Stimulated activated CD8-positive, alpha-beta memory T cell treated with anti-CD3 and anti-CD28 coated beads, Interleukin-15, amount 100 ng/mL, for 4 hours (primary cell): Measurements from ENCODE around the gene ARHGEF37.

ENCODE experiments used
- DNase-seq, 2 donors: peaks; one replicate each; pipeline ENCODE4 v3.0.0-alpha.2; 2020; ENCODE audit warnings: low read depth in 2 of 2

The ARHGEF37 gene

DNA sequence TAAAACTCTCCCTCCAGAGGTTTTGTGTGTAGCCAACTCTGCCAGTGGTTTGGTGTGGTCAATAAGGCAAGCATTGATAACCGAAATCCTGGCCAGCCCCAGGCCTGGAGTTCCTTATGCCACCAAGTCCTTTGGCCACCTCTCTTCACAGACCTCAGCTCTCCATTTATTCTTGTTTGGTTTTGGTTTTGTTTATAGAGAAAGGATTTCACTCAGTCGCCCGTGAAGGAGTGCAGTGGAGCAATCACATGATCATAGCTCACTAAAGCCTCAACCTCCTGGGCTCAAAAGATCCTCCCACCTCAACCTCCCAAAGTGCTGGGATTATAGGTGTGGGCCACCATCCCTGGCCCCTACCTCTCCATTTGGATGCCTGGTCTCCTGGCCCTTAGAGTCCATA, 93.4 kb downstream of the ARHGEF37 start:
- DNase-seq, result no peak

DNA sequence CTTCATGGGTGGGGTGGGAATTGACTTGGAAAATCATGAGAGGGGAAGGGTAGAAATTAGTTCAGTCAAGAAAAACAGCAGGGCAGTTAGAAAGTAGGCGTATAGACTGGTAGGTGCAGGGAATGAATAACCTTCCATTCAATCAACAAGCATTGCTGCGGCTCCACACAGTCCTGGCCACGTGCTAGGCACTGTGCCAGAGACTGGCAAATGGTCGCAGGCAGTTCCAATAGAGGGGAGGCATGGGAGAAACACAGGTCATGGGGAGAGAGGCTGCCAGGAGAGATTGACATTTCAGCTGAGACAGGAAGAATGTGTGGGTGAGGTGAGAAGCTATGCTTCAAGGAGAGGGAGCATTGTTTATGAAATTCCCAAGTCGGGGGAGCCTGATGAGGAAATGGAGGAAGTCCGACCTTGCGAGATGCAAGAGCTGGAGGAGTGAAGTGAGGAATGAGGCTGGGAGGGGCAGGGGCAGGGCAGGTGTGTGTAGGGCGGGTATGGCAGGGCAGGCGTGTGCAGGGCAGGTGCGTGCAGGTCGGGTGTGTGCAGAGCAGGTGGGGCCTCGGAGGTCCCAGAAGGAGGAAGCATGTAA, 94.4 kb downstream of the ARHGEF37 start:
- no peak for DNase-seq

DNA sequence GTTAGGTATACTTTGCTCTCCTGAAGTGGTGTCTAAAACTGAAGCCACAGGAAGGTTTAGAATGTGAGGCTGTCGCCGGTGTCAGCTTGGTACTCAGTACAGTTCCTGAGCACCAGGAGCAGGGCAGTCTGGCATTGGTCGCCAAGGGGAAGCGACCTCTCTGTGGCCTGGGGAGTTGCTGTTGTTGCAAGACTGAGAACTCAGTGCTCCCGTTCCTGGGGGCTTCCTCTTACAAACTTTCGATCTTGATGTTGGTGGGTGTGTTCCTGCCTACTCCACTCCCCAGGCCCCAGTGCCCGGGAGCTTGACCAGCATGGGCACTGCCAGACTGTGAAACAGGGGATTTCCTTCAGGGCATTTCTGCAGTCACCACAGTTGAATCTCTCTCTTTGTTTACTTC, 96.4 kb downstream of the ARHGEF37 start:
- DNase-seq, result no peak

GRCh38 chr5:149679876-149680809, 98.8 kb downstream of the ARHGEF37 start:
- no peak for DNase-seq

GRCh38 chr5:149680810-149681221, 99.5 kb downstream of the ARHGEF37 start:
- no peak for DNase-seq

- no peak for DNase-seq
Observed at GRCh38 chr5:149681252-149681651, 100.0 kb downstream of the ARHGEF37 start.

DNA sequence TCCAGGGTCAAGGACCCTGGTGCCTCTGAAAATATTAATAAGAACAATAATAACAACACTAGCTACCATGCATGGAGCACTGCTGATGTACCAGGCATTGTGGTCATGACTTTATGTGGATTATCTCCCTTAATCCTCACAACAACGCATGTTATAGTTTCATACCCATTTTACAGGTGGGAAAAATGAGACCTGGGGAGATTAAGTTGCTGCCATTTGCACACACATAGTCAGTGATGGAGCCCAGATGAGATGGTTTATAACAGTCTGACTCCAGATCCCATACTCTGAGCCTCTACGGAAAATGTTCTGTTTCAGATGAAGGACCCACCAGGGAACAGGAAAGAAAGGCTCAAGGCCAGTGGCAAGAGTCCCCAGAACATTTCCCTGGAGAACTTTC, 100.6 kb downstream of the ARHGEF37 start:
- no peak for DNase-seq

- no peak for DNase-seq
Observed at GRCh38 chr5:149682532-149683075, 101.3 kb downstream of the ARHGEF37 start.

DNA sequence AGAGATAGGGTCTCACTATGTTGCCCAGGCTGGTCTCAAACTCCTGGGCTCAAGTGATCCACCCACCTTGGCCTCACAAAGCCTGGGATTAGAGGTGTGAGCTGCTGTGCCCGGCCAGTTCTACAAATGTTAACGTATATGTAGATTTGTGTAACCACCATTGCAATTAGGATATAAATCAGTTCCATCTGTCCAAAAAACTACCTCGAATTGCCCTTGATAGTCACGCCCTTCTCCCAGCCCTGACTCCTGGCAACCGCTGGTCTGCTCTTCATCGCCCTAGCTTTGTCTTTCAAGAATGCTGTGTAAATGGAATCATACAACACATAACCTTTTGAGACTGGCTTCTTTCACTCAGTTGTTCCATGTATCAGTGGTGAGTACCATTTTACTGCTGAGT, 102.7 kb downstream of the ARHGEF37 start:
- DNase-seq, result no peak

- no peak for DNase-seq
Observed at GRCh38 chr5:149684371-149684770, 103.1 kb downstream of the ARHGEF37 start.
